ENCODE measurements around the gene CCT4.

CCT4 gene

GRCh38 chr2:61833971-61834370 lies 54.5 kb downstream of the CCT4 start:
- no peak overlapping the region for H3K27ac Mint-ChIP-seq
- no peaks in the 10 kb centered on the region for H3K9me3 Mint-ChIP-seq

GRCh38 chr2:61832183-61832841 lies 56.1 kb downstream of the CCT4 start:
- no peak overlapping the region for H3K27ac Mint-ChIP-seq
- H3K4me3 Mint-ChIP-seq, result no peak overlapping the region
- no peak for TF ChIP-seq CTCF (IDR thresholded peaks at IDR 0.05; ENCODE audit: unreplicated experiment in 3 of 3)
- H3K4me1 Mint-ChIP-seq, result no peaks in the 10 kb centered on the region
- H3K27me3 Mint-ChIP-seq (ENCODE audit: low read depth), result no peaks in the 10 kb centered on the region
- no peaks in the 10 kb centered on the region for H3K9me3 Mint-ChIP-seq
- peaks cover 47% of the 10 kb centered on the region for H3K36me3 Mint-ChIP-seq (ENCODE audit: low read depth)

More at GRCh38 chr2:61833971-61834370, 54.5 kb downstream of the CCT4 start:
- no peak for TF ChIP-seq CTCF (IDR thresholded peaks at IDR 0.05; ENCODE audit: unreplicated experiment in 3 of 3)
- H3K4me3 Mint-ChIP-seq, result no peak overlapping the region
- peaks cover 44% of the 10 kb centered on the region for H3K36me3 Mint-ChIP-seq (ENCODE audit: low read depth)
- H3K4me1 Mint-ChIP-seq, result no peaks in the 10 kb centered on the region
- no peaks in the 10 kb centered on the region for H3K27me3 Mint-ChIP-seq (ENCODE audit: low read depth)

GRCh38 chr2:61822255-61822654 lies 66.2 kb downstream of the CCT4 start:
- no peak for TF ChIP-seq CTCF (IDR thresholded peaks at IDR 0.05; ENCODE audit: unreplicated experiment in 3 of 3)
- H3K4me3 Mint-ChIP-seq, result no peak overlapping the region
- H3K27me3 Mint-ChIP-seq (ENCODE audit: low read depth), result no peaks in the 10 kb centered on the region
- H3K27ac Mint-ChIP-seq, result no peak overlapping the region
- H3K36me3 Mint-ChIP-seq (ENCODE audit: low read depth), result peaks cover 4% of the 10 kb centered on the region
- H3K9me3 Mint-ChIP-seq, result no peaks in the 10 kb centered on the region
- no peaks in the 10 kb centered on the region for H3K4me1 Mint-ChIP-seq
